K562 (cell line): ENCODE measurements around the gene NDUFA13. TPM values are rescaled to one million over a fixed set of nuclear protein-coding genes. Genes with fewer than 3 reads are reported as not detected.
A peak's percentile ranks its signal among the peaks of the same experiment; 100 is the strongest.

Experiments
- ATAC-seq: fragments of 200-7000 bp; cut with Tn5 transposase; 3 replicates; pipeline ENCODE4 v1.9.1; 2020; ENCODE audit warnings: moderate library complexity
- BruUV-seq: library from RNA; stranded (reverse); fragments of 400-500 nt; replicated peaks from 2 replicates; lab custom pipeline; 2021; lab: Mats Ljungman, UMichigan
- CTCF ChIA-PET: fragments of 300-600 bp; formaldehyde crosslinking; extraction: SDS; loops from one replicate; lab custom pipeline; 2021; ENCODE audit warnings: low intra/inter-chr PET ratio; lab: Yijun Ruan, JAX
- POLR2A ChIA-PET: fragments of 300-600, 350-650 bp; sonication (Branson Sonifier 250); formaldehyde crosslinking; extraction: SDS; loops from one replicate; lab custom pipeline; 2021; ENCODE audit warnings: antibody characterized with exemption, inconsistent platforms; lab: Yijun Ruan, JAX
- DNase-seq, 4 experiments: peaks; one replicate each; pipeline versions ENCODE4 v3.0.0 to v3.0.0-alpha.2; 2011 to 2018; ENCODE audit warnings: low spot score in 3 of 4, mixed read lengths in 3 of 4; ENCODE audit errors: extremely low read depth in 1 of 4
- FAIRE-seq: peaks from 2 replicates; lab custom pipeline; 2011; peaks lifted over from hg19 to GRCh38; lab: Jason Lieb, UNC
- H2AFZ ChIP-seq: 2 replicates; pipeline ENCODE4 v1.6.0; 2011; ENCODE audit warnings: low read depth, low read length, control low read depth, inconsistent platforms
- H3K27ac ChIP-seq: fragments of 200-600 bp; 3 replicates; pipeline ENCODE4 v1.8.0; 2011; ENCODE audit warnings: low read depth, mild to moderate bottlenecking, control low read depth, inconsistent platforms, low read length, moderate library complexity, mixed read lengths; ENCODE audit errors: extremely low read depth
- H3K27me3 ChIP-seq, 2 experiments: fragments of 300-600 bp in 1 of 2; 2 replicates in 1 of 2; 3 replicates in 1 of 2; pipeline versions ENCODE4 v1.6.0 to v1.8.0; 2011; ENCODE audit warnings: inconsistent platforms in 2 of 2, low read length in 2 of 2, mild to moderate bottlenecking in 1 of 2, mixed read lengths in 1 of 2, moderate library complexity in 1 of 2; ENCODE audit not compliant: control insufficient read depth in 2 of 2, insufficient read depth in 2 of 2
- H3K36me3 ChIP-seq: fragments of 300-600 bp; 3 replicates; pipeline ENCODE4 v1.8.0; 2011; ENCODE audit warnings: mild to moderate bottlenecking, low read length, inconsistent platforms; ENCODE audit not compliant: control insufficient read depth, insufficient read depth
- H3K4me1 ChIP-seq, 2 experiments: fragments of 200-600 bp in 1 of 2; replicated peaks in 1 of 2; 2 replicates in 1 of 2; 3 replicates in 1 of 2; pipeline versions ENCODE4 v1.5.1 to v1.8.0; 2011; ENCODE audit warnings: inconsistent platforms in 2 of 2, low read length in 2 of 2, mild to moderate bottlenecking in 1 of 2, mixed read lengths in 1 of 2, moderate library complexity in 1 of 2; ENCODE audit not compliant: control insufficient read depth in 2 of 2, insufficient read depth in 2 of 2
- H3K4me2 ChIP-seq: 2 replicates; pipeline ENCODE4 v1.6.1; 2011; ENCODE audit warnings: low read length, control low read depth, inconsistent platforms, mixed read lengths; ENCODE audit not compliant: insufficient read depth
- H3K4me3 ChIP-seq: fragments of 200-600 bp; sonication (generic), shearing (Covaris generic); 2 replicates; pipeline ENCODE4 v1.5.1; 2016; ENCODE audit warnings: control low read depth, inconsistent platforms
- H3K79me2 ChIP-seq: fragments of 200-600 bp; 3 replicates; pipeline ENCODE4 v1.8.0; 2011; ENCODE audit warnings: low read length, inconsistent platforms; ENCODE audit not compliant: control insufficient read depth, insufficient read depth
- H3K9ac ChIP-seq, 2 experiments: 2 replicates each; pipeline versions ENCODE4 v1.6.0 to v1.6.1; 2011; ENCODE audit warnings: low read depth in 2 of 2, low read length in 2 of 2, control low read depth in 1 of 2, inconsistent platforms in 1 of 2, mild to moderate bottlenecking in 1 of 2, mixed read lengths in 1 of 2; ENCODE audit not compliant: insufficient read depth in 1 of 2
- H3K9me1 ChIP-seq: one replicate; pipeline ENCODE4 v1.6.0; 2011; ENCODE audit warnings: inconsistent platforms, mild to moderate bottlenecking, low read length, moderate library complexity; ENCODE audit not compliant: control insufficient read depth, insufficient read depth
- H3K9me3 ChIP-seq: replicated peaks from 2 replicates; pipeline ENCODE4 v1.5.1; 2011; ENCODE audit warnings: low read depth, low read length, inconsistent platforms; ENCODE audit not compliant: control insufficient read depth, insufficient read depth
- H4K20me1 ChIP-seq: replicated peaks from 2 replicates; pipeline ENCODE4 v1.6.1; 2011; ENCODE audit warnings: low read length, inconsistent platforms, mixed read lengths; ENCODE audit not compliant: control insufficient read depth, insufficient read depth
- AFF4 ChIP-seq: sonication (generic); formaldehyde crosslinking; IDR thresholded peaks from 2 replicates; pipeline ENCODE4 v1.8.0; 2023; ENCODE audit warnings: mild to moderate bottlenecking, missing genetic modification reagents
- DPF2 ChIP-seq: fragments of 450-650 bp; IDR thresholded peaks from 2 replicates; pipeline ENCODE4 v1.6.1; 2016
- HLTF ChIP-seq: fragments of 450-650 bp; IDR thresholded peaks from 2 replicates; pipeline ENCODE4 v1.6.1; 2016
- HNRNPK ChIP-seq: fragments of 200-400 bp; formaldehyde crosslinking; IDR thresholded peaks from one replicate; pipeline ENCODE4 v1.6.1; 2018; ENCODE audit warnings: mild to moderate bottlenecking, low read depth, low read length; ENCODE audit not compliant: poor library complexity, severe bottlenecking
- IRF1 ChIP-seq: sonication (generic); formaldehyde crosslinking; IDR thresholded peaks from 2 replicates; pipeline ENCODE4 v1.8.0; 2022; ENCODE audit warnings: missing genetic modification reagents, mild to moderate bottlenecking, borderline replicate concordance
- MXI1 ChIP-seq: IDR thresholded peaks from 2 replicates; pipeline ENCODE4 v1.6.1; 2011; ENCODE audit warnings: low read depth, mild to moderate bottlenecking, improper control_type of control experiment, low read length
- ZBTB33 ChIP-seq: sonication (generic); formaldehyde crosslinking; IDR thresholded peaks from 2 replicates; pipeline ENCODE4 v1.8.1; 2023; ENCODE audit warnings: mild to moderate bottlenecking, missing genetic modification reagents
- ZNF274 ChIP-seq: IDR thresholded peaks from 2 replicates; pipeline ENCODE4 v1.6.1; 2011; ENCODE audit warnings: low read depth, mild to moderate bottlenecking, low read length, moderate library complexity, borderline replicate concordance
- ZNF431 ChIP-seq: sonication (generic); formaldehyde crosslinking; IDR thresholded peaks from 2 replicates; pipeline ENCODE4 v1.8.0; 2022; ENCODE audit warnings: mild to moderate bottlenecking, missing genetic modification reagents
- WGBS: fragments of 100-300 bp; shearing (Covaris generic); methylation state at CpG from one replicate; pipeline ENCODE4 v1.1.6; 2016; ENCODE audit warnings: low coverage, mixed read lengths; ENCODE audit not compliant: insufficient coverage; ENCODE audit errors: missing lambda C conversion rate; 5-methylcytosine and 5-hydroxymethylcytosine counted together
- in situ Hi-C: fragments of 300-500 bp; cut with MboI; formaldehyde crosslinking; loops from 4 replicates; pipeline ENCODE4 v1.15.0; 2018; ENCODE audit warnings: inconsistent platforms, mixed read lengths
- intact Hi-C: fragments of 100-400 bp; cut with micrococcal nuclease; formaldehyde crosslinking; loops from 2 replicates; pipeline ENCODE4 v1.14.2; 2022
- polyA plus RNA-seq, 8 experiments: library from polyadenylated mRNA; depleted of rRNA in 4 of 8; stranded (reverse) in 5 of 8; unstranded in 3 of 8; fragments of >200 nt; fragmentation: Nextera tagmentation in 2 of 8; fragmentation: Illumina TruSeq in 1 of 8; extraction: Ambion mirVana in 2 of 8; extraction: Trizol in 1 of 8; gene quantifications; 2 replicates each; pipeline versions ENCODE4 v1.2.1 to v1.2.3, GENCODE V29; 2011 to 2014; ENCODE audit warnings: inconsistent platforms in 1 of 8, missing spikeins in 1 of 8
- total RNA-seq, 7 experiments: library from RNA; depleted of rRNA in 6 of 7; stranded (reverse); fragments of >200 nt in 6 of 7; fragmentation: Illumina TruSeq in 2 of 7; extraction: Trizol in 2 of 7; gene quantifications; 2 replicates each; pipeline versions ENCODE4 v1.2.1 to v1.2.3, GENCODE V29; 2011 to 2021; ENCODE audit warnings: low replicate concordance in 1 of 7

NDUFA13 gene
- total and polyA plus RNA-seq, 9 of the 15 experiments (the other 6 are each of a cell fraction or from before 2014, with no cell fraction given), result 146 to 596 (median 429) TPM

- TF ChIP-seq ZBTB33 (CRISPR knock-in tag) (no peak), MXI1 (no peak), HNRNPK (no peak), DPF2 (no peak)
- TF ChIP-seq, all 486 proteins: peak for 0
These were observed 42.6 kb downstream of the NDUFA13 start (continued) for GRCh38 chr19:19558636-19559035.

- intact Hi-C loops (loop anchor here (10.0 kb wide), 1 partner anchor 185 kb away; no protein-coding TSS in a partner anchor), in situ Hi-C loops (loop anchor here (10.0 kb wide), 1 partner anchor 395 kb away; no protein-coding TSS in a partner anchor)
- no peak for FAIRE-seq
- ATAC-seq, result no peak
- peaks cover 7% of the 10 kb centered on the region; the same call in 1 of the 2 replicates for H4K20me1 ChIP-seq
- DNase-seq, result no peak
- no peaks in the 10 kb centered on the region for H3K9me3 ChIP-seq
- H3K4me3 ChIP-seq, result no peak overlapping the region
- BruUV-seq, result no TSS peak
- no peaks in the 10 kb centered on the region for H3K9me1 ChIP-seq
- peaks cover 0 to 19% of the 10 kb centered on the region in 2 experiments; a peak in 2 of 5 replicates for H3K4me1 ChIP-seq
- CTCF ChIA-PET, result no interaction called here
- peaks cover 0 to 21% of the 10 kb centered on the region in 2 experiments; a peak in 3 of 5 replicates for H3K27me3 ChIP-seq
- H3K9ac ChIP-seq, result peak overlapping the region in 1 of 2 experiments; percentile 35; a peak in 1 of 4 replicates
- no peak overlapping the region for H3K27ac ChIP-seq
- no peak for TF ChIP-seq ZNF274
- no peak for TF ChIP-seq ZNF431
- no peak for TF ChIP-seq AFF4 (CRISPR knock-in tag)
- no peak for TF ChIP-seq IRF1
- no peak for TF ChIP-seq HLTF
- TF ChIP-seq, all 486 proteins: peak for 0
- Histone ChIP-seq H3K4me2 (no peak overlapping the region), H3K36me3 (no peaks in the 10 kb centered on the region), H2AFZ (no peak overlapping the region), H3K79me2 (no peaks in the 10 kb centered on the region)
- 14% methylated on average over 4 of the region's 4 CpGs for WGBS
- POLR2A ChIA-PET, result no interaction called here
These were observed 43.9 kb downstream of the NDUFA13 start for GRCh38 chr19:19559931-19560330.
